Activated CD4-positive, alpha-beta T cell treated with anti-CD3 and anti-CD28 coated beads for 36 hours (primary cell): ENCODE data around the gene SEC14L2. TPM values are rescaled to one million over a fixed set of nuclear protein-coding genes. Genes with fewer than 3 reads are reported as not detected.

ENCODE experiments used
- ATAC-seq: fragments of 200-7000 bp; cut with Tn5 transposase; one replicate; pipeline ENCODE4 v1.10.0; 2021; ENCODE audit warnings: mild to moderate bottlenecking, moderate library complexity
- CTCF ChIA-PET: fragments of 350-600 bp; sonication (Branson Sonifier 250); formaldehyde crosslinking; loops from one replicate; lab custom pipeline; 2021; ENCODE audit warnings: antibody characterized with exemption; lab: Charles Lee
- POLR2A ChIA-PET: fragments of 350-600 bp; sonication (Branson Sonifier 250); formaldehyde crosslinking; loops from one replicate; lab custom pipeline; 2021; ENCODE audit warnings: antibody characterized with exemption, inconsistent platforms; lab: Charles Lee
- DNase-seq: peaks from one replicate; pipeline ENCODE4 v3.0.0-alpha.2; 2020
- H3K27ac Mint-ChIP-seq: one replicate; pipeline ENCODE4 v1.8.0; 2021; ENCODE audit warnings: mixed read lengths
- H3K27me3 Mint-ChIP-seq: one replicate; pipeline ENCODE4 v1.8.0; 2021; ENCODE audit warnings: mixed read lengths
- H3K36me3 Mint-ChIP-seq: one replicate; pipeline ENCODE4 v1.8.0; 2021; ENCODE audit warnings: low read depth, mixed read lengths
- H3K4me1 Mint-ChIP-seq: one replicate; pipeline ENCODE4 v1.8.0; 2021; ENCODE audit warnings: mixed read lengths
- H3K4me3 Mint-ChIP-seq: one replicate; pipeline ENCODE4 v1.8.0; 2021; ENCODE audit warnings: mild to moderate bottlenecking, moderate library complexity, mixed read lengths
- H3K9me3 Mint-ChIP-seq: one replicate; pipeline ENCODE4 v1.8.0; 2021; ENCODE audit warnings: low read depth, mixed read lengths
- intact Hi-C, 2 experiments: fragments of 100-400 bp; cut with DNase I in 1 of 2; cut with micrococcal nuclease in 1 of 2; formaldehyde crosslinking; loops; one replicate each; pipeline versions ENCODE4 v1.14.2 to v1.15.1; 2022 to 2024; cut with DNase I, micrococcal nuclease
- total RNA-seq, 2 experiments: library from RNA; stranded (reverse); gene quantifications; one replicate each; pipeline ENCODE4 v1.2.3, GENCODE V29; 2021

The SEC14L2 gene
- total RNA-seq, 2 experiments from 2014 or later: 13.8 to 18.2 TPM

DNA sequence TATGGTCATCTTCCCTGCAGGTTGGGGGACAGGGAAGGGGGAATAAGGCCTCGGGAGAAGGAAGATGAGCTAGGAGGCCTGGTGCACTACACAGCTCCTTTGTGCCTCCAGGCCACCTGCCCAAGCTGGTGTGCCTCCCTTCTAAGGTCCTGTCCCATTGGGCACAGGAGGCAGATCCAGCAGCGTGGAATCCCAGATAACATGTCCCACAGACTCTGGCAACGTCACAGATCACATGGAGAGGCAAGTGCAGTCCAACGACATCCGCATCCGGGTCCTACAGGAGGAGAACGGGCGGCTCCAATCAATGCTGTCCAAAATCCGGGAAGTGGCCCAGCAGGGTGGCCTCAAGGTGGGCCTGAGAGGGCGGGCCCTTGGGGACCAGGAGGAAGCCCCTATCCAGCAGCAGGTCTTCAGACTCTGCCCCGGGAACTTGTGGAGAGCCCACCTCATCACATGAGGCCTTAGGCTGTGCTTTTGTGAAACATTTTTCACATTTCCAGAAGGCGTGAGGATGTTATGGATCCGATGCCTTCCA is 21.4 kb upstream of the SEC14L2 start:
- H3K27ac Mint-ChIP-seq: no peak overlapping the region
- no peaks in the 10 kb centered on the region for H3K36me3 Mint-ChIP-seq
- H3K27me3 Mint-ChIP-seq: no peaks in the 10 kb centered on the region
- ChIA-PET POLR2A (no interaction called here), CTCF (interaction anchor here (0.6 to 0.7 kb wide), 2 partner anchors 13 to 88 kb away, joined by 3 read pairs; no protein-coding TSS in a partner anchor)
- H3K9me3 Mint-ChIP-seq: no peaks in the 10 kb centered on the region
- intact Hi-C loops: no loop called here
- no peaks in the 10 kb centered on the region for H3K4me1 Mint-ChIP-seq
- ATAC-seq (no peak), DNase-seq (no peak)
- no peak overlapping the region for H3K4me3 Mint-ChIP-seq

DNA sequence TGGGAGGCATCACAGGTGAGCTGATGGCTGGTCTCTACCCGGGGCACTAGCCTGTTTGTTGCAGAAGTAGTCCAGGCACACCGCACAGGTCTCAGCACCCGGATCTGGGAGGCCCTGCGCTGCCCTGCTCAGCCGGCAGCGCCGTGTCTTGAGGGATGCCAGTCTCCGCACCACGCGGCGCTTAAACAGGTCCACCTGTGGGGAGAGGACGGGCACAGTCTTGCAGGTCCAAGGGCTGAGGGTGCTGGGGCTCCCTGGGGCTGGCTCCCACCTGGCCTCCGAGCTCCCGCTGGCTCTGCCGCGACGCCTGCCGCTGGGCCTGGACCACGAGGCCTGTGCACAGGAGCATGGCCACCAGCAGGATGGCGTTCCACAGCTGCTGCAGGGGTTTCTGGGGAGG is 16.8 kb upstream of the SEC14L2 start:
- Mint-ChIP-seq H3K9me3 (no peaks in the 10 kb centered on the region), H3K4me3 (no peak overlapping the region), H3K27ac (no peak overlapping the region), H3K27me3 (no peaks in the 10 kb centered on the region), H3K4me1 (no peaks in the 10 kb centered on the region), H3K36me3 (no peaks in the 10 kb centered on the region)
- DNase-seq: no peak
- CTCF ChIA-PET: interaction anchor here (0.5 to 1.0 kb wide), 3 partner anchors 11 to 768 kb away, joined by 3 to 4 read pairs (median 3); no protein-coding TSS in a partner anchor
- intact Hi-C loops: no loop called here
- POLR2A ChIA-PET: no interaction called here
- no peak for ATAC-seq

DNA sequence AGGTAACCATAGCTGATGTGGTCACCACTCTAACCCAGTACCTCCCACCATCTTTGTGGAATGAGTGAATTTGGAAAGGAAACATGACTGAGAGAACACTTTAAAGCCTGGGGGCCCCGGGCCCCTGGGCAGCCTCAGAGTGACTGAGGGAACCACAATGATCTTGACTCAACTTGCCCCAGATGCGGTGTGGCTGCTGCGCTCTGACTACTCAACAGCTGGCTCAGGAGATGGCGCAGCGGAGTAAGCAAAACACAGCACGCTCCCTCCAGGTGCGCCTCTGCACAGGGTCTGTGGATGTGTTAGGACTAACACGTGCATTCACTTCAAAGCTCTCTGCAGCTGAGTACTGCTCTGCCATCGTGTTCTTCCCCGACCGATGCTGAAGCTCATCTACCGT is 15.6 kb upstream of the SEC14L2 start:
- ATAC-seq: peak; percentile 84
- no peaks in the 10 kb centered on the region for H3K36me3 Mint-ChIP-seq
- no peaks in the 10 kb centered on the region for H3K4me1 Mint-ChIP-seq
- ChIA-PET CTCF (interaction anchor here (0.5 to 1.4 kb wide), 8 partner anchors 9 to 274 kb away, joined by 3 to 6 read pairs (median 3); no protein-coding TSS in a partner anchor), POLR2A (interaction anchor here (1.4 kb wide), 1 partner anchor 93 kb away, joined by 5 read pairs; no protein-coding TSS in a partner anchor)
- H3K27me3 Mint-ChIP-seq: no peaks in the 10 kb centered on the region
- no peaks in the 10 kb centered on the region for H3K9me3 Mint-ChIP-seq
- H3K4me3 Mint-ChIP-seq: no peak overlapping the region
- no peak overlapping the region for H3K27ac Mint-ChIP-seq
- intact Hi-C loops: no loop called here
- peak; percentile 67 for DNase-seq

DNA sequence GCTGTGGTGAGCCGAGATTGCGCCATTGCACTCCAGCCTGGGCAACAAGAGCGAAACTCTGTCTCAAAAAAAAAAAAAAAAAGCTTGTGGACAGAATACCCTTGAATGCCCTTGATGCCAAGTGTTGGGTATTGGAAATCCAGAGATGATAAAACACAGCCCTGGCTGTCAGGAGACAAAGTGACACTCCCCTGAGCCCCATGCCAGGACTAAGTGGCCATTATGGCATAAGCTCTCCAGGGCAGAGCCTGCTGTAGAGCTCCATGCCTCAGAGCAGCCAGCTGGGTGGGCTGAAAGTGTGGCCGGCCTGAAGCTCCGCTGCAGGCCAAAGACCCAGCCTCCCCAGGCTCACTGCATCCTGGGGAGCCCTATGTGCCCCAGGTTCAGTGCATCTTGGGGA is 14.5 kb upstream of the SEC14L2 start:
- POLR2A ChIA-PET: no interaction called here
- DNase-seq (no peak), ATAC-seq (no peak)
- CTCF ChIA-PET: interaction anchor here (0.5 to 11.8 kb wide), 5 partner anchors 9 to 309 kb away, joined by 3 to 202 read pairs (median 3); partner anchors contain the start of gene CASTOR1
- H3K27ac Mint-ChIP-seq: no peak overlapping the region
- no peak overlapping the region for H3K4me3 Mint-ChIP-seq
- H3K4me1 Mint-ChIP-seq: peaks cover under 1% of the 10 kb centered on the region
- H3K36me3 Mint-ChIP-seq: no peaks in the 10 kb centered on the region
- no peaks in the 10 kb centered on the region for H3K9me3 Mint-ChIP-seq
- no peaks in the 10 kb centered on the region for H3K27me3 Mint-ChIP-seq
- intact Hi-C loops: no loop called here

DNA sequence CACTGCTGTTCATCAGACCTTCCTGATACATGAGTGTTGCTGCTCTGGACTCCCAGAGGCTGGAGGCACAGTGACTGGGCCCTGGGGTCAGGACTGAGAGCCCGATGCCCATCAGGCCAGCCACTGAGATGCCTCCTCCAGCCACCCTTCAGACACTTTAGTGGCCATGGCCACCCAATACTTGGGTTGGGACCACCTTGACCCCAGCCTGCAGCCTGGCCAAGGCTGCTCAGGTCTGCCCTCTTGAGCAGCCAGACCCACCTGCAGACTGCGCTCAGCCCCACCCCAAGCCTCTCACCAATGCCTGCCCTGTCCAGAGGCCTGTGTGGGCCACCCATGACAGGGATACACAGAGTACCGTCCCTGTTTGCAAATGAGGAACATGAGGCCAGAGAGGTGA is 13.8 kb upstream of the SEC14L2 start:
- intact Hi-C loops: no loop called here
- ChIA-PET CTCF (interaction anchor here (0.6 to 11.8 kb wide), 2 partner anchors 8 to 93 kb away, joined by 3 to 202 read pairs; partner anchors contain the start of gene CASTOR1), POLR2A (no interaction called here)
- H3K4me3 Mint-ChIP-seq: no peak overlapping the region
- H3K27me3 Mint-ChIP-seq: no peaks in the 10 kb centered on the region
- ATAC-seq (no peak), DNase-seq (no peak)
- no peak overlapping the region for H3K27ac Mint-ChIP-seq
- H3K4me1 Mint-ChIP-seq: peaks cover 4% of the 10 kb centered on the region
- H3K9me3 Mint-ChIP-seq: no peaks in the 10 kb centered on the region
- H3K36me3 Mint-ChIP-seq: no peaks in the 10 kb centered on the region

DNA sequence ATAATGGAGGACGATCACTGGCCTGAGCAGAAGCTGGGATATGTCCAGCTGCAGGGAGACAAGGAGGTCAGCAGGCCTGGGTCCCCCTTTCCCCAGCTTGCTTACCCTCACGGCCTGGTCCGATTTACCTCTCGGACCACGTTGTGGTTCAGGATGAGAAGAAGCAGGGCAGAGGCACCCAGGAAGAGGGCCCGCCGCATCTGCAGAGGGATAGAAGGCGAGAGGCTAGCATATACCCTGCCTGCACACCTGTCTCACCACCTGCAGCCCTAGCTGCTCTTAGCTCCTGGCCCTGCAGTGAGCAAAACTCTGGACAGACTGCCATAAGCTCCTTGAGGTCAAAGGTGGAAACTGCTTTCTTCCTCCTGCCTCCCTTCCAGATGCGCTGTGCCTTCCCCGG is 10.9 kb upstream of the SEC14L2 start:
- H3K36me3 Mint-ChIP-seq: no peaks in the 10 kb centered on the region
- DNase-seq (no peak), ATAC-seq (no peak)
- no peaks in the 10 kb centered on the region for H3K27me3 Mint-ChIP-seq
- ChIA-PET CTCF (interaction anchor here (0.5 to 11.8 kb wide), 11 partner anchors 11 to 388 kb away, joined by 3 to 202 read pairs (median 3); partner anchors contain the start of genes CASTOR1, CCDC157, SEC14L2 and SF3A1), POLR2A (interaction anchor here (0.6 to 0.7 kb wide), 2 partner anchors 29 to 922 kb away, joined by 3 to 5 read pairs; partner anchors contain the start of genes CCDC157 and SF3A1)
- H3K27ac Mint-ChIP-seq: no peak overlapping the region
- H3K4me1 Mint-ChIP-seq: peaks cover 4% of the 10 kb centered on the region
- intact Hi-C loops: loop anchor here in 1 of 2 experiments (5.0 kb wide), 2 partner anchors 39 to 59 kb away; partner anchors contain the start of gene TBC1D10A
- peak overlapping the region; percentile 73 for H3K4me3 Mint-ChIP-seq
- H3K9me3 Mint-ChIP-seq: no peaks in the 10 kb centered on the region

DNA sequence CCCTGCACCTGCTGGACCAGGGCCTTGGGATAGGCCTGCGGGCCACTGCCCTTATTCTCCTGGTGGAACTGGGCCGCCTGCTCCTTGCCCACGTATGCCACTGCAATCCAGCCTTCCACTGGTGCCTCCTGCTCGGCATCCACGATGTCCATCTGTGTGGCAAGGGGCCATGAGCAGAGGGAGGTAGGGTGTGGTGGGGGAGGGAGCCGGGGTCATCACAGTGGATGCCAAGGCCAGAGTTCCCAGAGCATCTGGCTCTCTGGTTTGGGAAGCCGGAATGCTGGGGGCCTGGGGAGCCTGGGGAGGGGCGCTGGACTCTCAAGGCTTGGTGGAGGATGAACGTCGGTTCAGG is 10.2 kb upstream of the SEC14L2 start:
- ChIA-PET POLR2A (interaction anchor here (0.7 kb wide), 1 partner anchor 30 kb away, joined by 3 read pairs; the partner anchor contains the start of genes CCDC157 and SF3A1), CTCF (interaction anchor here (1.3 to 11.8 kb wide), 4 partner anchors 10 to 279 kb away, joined by 3 to 202 read pairs (median 10); partner anchors contain the start of genes CASTOR1, CCDC157, SEC14L2 and SF3A1)
- H3K9me3 Mint-ChIP-seq: no peaks in the 10 kb centered on the region
- intact Hi-C loops: loop anchor here in 1 of 2 experiments (5.0 kb wide), 2 partner anchors 39 to 59 kb away; partner anchors contain the start of gene TBC1D10A
- no peak for ATAC-seq
- H3K4me1 Mint-ChIP-seq: peaks cover 9% of the 10 kb centered on the region
- H3K27ac Mint-ChIP-seq: no peak overlapping the region
- peak overlapping the region; percentile 73 for H3K4me3 Mint-ChIP-seq
- H3K27me3 Mint-ChIP-seq: no peaks in the 10 kb centered on the region
- DNase-seq: no peak
- H3K36me3 Mint-ChIP-seq: no peaks in the 10 kb centered on the region

DNA sequence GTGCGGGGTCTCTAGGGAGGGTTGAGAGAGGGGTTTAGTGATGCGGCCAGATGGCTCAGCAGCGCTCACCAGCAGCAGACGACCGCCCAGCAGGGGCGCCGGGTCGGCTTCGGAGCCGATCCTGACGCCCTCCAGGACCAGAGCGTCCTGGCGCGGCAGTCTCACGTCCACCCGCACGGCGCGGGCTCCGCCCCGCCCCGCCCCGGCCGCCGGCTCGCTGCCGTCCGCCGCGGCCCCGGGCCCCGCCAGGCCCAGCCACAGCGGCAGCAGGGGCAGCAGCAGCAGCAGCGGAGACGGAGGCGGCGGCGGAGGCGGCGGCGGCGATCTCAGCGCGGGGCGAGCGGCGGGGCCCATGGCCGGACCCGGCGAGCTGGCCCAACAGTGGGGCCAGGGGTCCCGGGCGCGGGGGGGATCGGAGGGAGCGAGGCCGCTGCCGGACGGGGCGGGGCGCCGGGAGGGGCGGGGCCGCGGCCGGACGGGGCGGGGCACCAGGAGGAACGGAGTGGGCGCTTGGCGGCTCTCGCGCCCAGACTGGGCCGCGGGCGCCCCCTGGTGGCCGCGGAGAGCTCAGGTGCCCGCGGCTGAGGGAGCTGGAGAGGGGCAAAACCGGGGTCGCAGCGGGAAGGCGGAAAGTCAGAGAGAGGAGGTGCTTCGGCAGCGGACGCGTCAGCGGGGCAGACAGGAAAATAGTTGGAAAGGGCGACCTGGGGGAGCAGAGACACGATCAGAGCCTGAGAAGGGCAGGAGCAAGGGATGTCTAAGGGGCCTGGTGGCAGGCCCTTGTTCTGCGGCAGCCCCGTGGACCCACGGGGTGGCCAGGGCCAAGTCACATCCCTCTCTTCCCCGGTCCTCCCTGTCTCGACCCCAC is 9.6 kb upstream of the SEC14L2 start, which contains the start of gene RNF215:
RNF215 (minus strand) TSS at position 452 of the 868 bp plus-strand sequence; CDS start at position 354, 98 bp downstream.
- peak; percentile 87 for DNase-seq
- Mint-ChIP-seq H3K36me3 (no peaks in the 10 kb centered on the region), H3K4me3 (peak within 1 kb of the TSS; percentile 73), H3K4me1 (peaks cover 15% of the 10 kb centered on the region), H3K27ac (peak within 1 kb of the TSS; percentile 9), H3K27me3 (no peaks in the 10 kb centered on the region), H3K9me3 (no peaks in the 10 kb centered on the region)
- intact Hi-C loops: loop anchor here (1.0 to 5.0 kb wide), 8 partner anchors 30 to 279 kb away; partner anchors contain the start of genes CCDC157 (in 1 of the 2) and TBC1D10A (in 1 of the 2)
- peak; percentile 77 for ATAC-seq
- CTCF ChIA-PET: interaction anchor here (0.6 to 11.8 kb wide), 22 partner anchors 10 to 191 kb away, joined by 3 to 202 read pairs (median 4); partner anchors contain the start of genes CASTOR1, CCDC157, MTFP1 and SEC14L2
- POLR2A ChIA-PET: interaction anchor here (1.0 kb wide), 1 partner anchor 30 kb away, joined by 4 read pairs; the partner anchor contains the start of genes CCDC157 and SF3A1

DNA sequence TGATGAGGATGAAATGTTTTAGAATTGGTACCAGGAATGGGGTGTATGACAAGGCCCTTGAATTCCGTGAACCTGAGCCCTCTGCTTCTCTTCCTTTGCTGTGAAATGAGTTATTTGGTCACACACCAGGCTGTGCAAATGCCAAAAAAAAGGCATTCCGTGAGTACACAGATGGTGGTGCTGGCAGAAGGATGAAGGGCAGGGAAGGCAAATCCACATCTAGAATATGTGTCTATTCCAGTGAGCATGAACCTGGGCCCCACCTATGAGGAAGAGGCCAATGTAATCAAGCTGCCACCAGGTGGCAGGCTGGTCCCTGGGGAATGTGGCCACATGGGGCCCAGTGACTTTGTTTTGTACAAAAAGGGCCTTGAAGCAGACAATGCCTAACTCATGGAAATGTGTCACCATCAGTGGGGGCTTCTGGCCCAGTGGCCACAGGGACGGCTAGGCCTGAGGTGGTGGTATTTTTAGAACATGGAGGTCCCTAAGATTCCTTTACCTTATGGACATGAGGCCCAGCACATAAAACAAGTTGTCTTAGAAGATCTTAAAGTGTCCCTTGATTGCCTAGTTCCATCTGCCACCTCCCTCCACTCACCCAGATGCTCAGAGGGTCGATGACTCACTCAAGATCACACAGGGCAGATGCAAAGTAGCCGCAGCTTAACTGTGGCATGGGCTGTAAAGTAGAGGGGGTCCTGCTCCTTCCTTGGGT is 5.7 kb upstream of the SEC14L2 start:
- peak overlapping the region; percentile 65 for H3K27ac Mint-ChIP-seq
- peaks cover 24% of the 10 kb centered on the region for H3K4me1 Mint-ChIP-seq
- no peak overlapping the region for H3K4me3 Mint-ChIP-seq

More for the DNA sequence above, 5.7 kb upstream of the SEC14L2 start:
- intact Hi-C loops: loop anchor here (1.0 to 10.0 kb wide), 4 partner anchors 35 to 284 kb away; partner anchors contain the start of gene TCN2 (in 1 of the 2)
- Mint-ChIP-seq H3K9me3 (no peaks in the 10 kb centered on the region), H3K27me3 (no peaks in the 10 kb centered on the region), H3K36me3 (no peaks in the 10 kb centered on the region)
- DNase-seq (peak; percentile 90), ATAC-seq (peak; percentile 78)
- POLR2A ChIA-PET: no interaction called here
- CTCF ChIA-PET: interaction anchor here (0.6 to 11.8 kb wide), 26 partner anchors 8 to 833 kb away, joined by 3 to 202 read pairs (median 4); partner anchors contain the start of genes CASTOR1, MTFP1, TBC1D10A and TCN2
